ENCODE results near the gene CHD9.

The CHD9 gene

GRCh38 chr16:53090286-53090590 is 35.4 kb downstream of the CHD9 start:
- Histone ChIP-seq H4K20me1 (ENCODE audit: insufficient read depth, low read length, poor library complexity, severe bottlenecking) (no peaks in the 10 kb centered on the region), H3K4me1 (ENCODE audit: insufficient read depth, low read length, poor library complexity, severe bottlenecking) (peaks cover 17% of the 10 kb centered on the region), H3K9me3 (ENCODE audit: insufficient read depth, low read depth, low read length) (no peaks in the 10 kb centered on the region), H3K4me3 (ENCODE audit: low read length, poor library complexity, severe bottlenecking) (no peak overlapping the region), H3K27me3 (ENCODE audit: insufficient read depth, low read length, poor library complexity, severe bottlenecking) (no peaks in the 10 kb centered on the region), H3K9me2 (replicated peaks; ENCODE audit: low read depth, low read length) (no peaks in the 10 kb centered on the region), H3K79me2 (ENCODE audit: insufficient read depth, low read length) (no peaks in the 10 kb centered on the region; the same call in 1 of the 2 replicates), H3K4me2 (ENCODE audit: low read depth, low read length, poor library complexity, severe bottlenecking) (no peak overlapping the region), H2AFZ (ENCODE audit: low read length) (no peak overlapping the region), H3F3A (ENCODE audit: low read depth) (no peaks in the 10 kb centered on the region), H3K36me3 (ENCODE audit: insufficient read depth, low read length) (no peaks in the 10 kb centered on the region), H3K9ac (ENCODE audit: low read depth, low read length, poor library complexity, severe bottlenecking) (no peak overlapping the region)
- TF ChIP-seq EZH2phosphoT487 (IDR thresholded peaks at IDR 0.05; ENCODE audit: borderline replicate concordance) = no peak

- no peak overlapping the region for H3K4me2 ChIP-seq (ENCODE audit: low read depth, low read length, poor library complexity, severe bottlenecking)
- TF ChIP-seq CTCF (conservative IDR thresholded peaks at IDR 0.05; ENCODE audit: low read length) (no peak), EZH2phosphoT487 (IDR thresholded peaks at IDR 0.05; ENCODE audit: borderline replicate concordance) (no peak)
- H3K4me3 ChIP-seq (ENCODE audit: low read length, poor library complexity, severe bottlenecking) = no peak overlapping the region
- no peaks in the 10 kb centered on the region for H3K9me2 ChIP-seq (replicated peaks; ENCODE audit: low read depth, low read length)
- no peaks in the 10 kb centered on the region for H3K36me3 ChIP-seq (ENCODE audit: insufficient read depth, low read length)
- no peaks in the 10 kb centered on the region; the same call in 1 of the 2 replicates for H3K79me2 ChIP-seq (ENCODE audit: insufficient read depth, low read length)
- no peak overlapping the region for H2AFZ ChIP-seq (ENCODE audit: low read length)
- H3K4me1 ChIP-seq (ENCODE audit: insufficient read depth, low read length, poor library complexity, severe bottlenecking) = peaks cover 17% of the 10 kb centered on the region
- H3K9me3 ChIP-seq (ENCODE audit: insufficient read depth, low read depth, low read length) = no peaks in the 10 kb centered on the region
- H3F3A ChIP-seq (ENCODE audit: low read depth) = no peaks in the 10 kb centered on the region
- H3K27me3 ChIP-seq (ENCODE audit: insufficient read depth, low read length, poor library complexity, severe bottlenecking) = no peaks in the 10 kb centered on the region
- peak overlapping the region; percentile 10 for H3K9ac ChIP-seq (ENCODE audit: low read depth, low read length, poor library complexity, severe bottlenecking)
- no peaks in the 10 kb centered on the region for H4K20me1 ChIP-seq (ENCODE audit: insufficient read depth, low read length, poor library complexity, severe bottlenecking)
Observed at GRCh38 chr16:53090591-53091411, 36.0 kb downstream of the CHD9 start.

- H3K27me3 ChIP-seq (ENCODE audit: insufficient read depth, low read length, poor library complexity, severe bottlenecking) = no peaks in the 10 kb centered on the region
- no peaks in the 10 kb centered on the region for H3K36me3 ChIP-seq (ENCODE audit: insufficient read depth, low read length)
- TF ChIP-seq EZH2phosphoT487 (IDR thresholded peaks at IDR 0.05; ENCODE audit: borderline replicate concordance) (no peak), CTCF (conservative IDR thresholded peaks at IDR 0.05; ENCODE audit: low read length) (no peak)
- H3K4me1 ChIP-seq (ENCODE audit: insufficient read depth, low read length, poor library complexity, severe bottlenecking) = peaks cover 17% of the 10 kb centered on the region
- H3K9ac ChIP-seq (ENCODE audit: low read depth, low read length, poor library complexity, severe bottlenecking) = peak overlapping the region; percentile 10
- H3K4me2 ChIP-seq (ENCODE audit: low read depth, low read length, poor library complexity, severe bottlenecking) = no peak overlapping the region
- H3K9me2 ChIP-seq (replicated peaks; ENCODE audit: low read depth, low read length) = no peaks in the 10 kb centered on the region
- H3F3A ChIP-seq (ENCODE audit: low read depth) = no peaks in the 10 kb centered on the region
- no peaks in the 10 kb centered on the region; the same call in 1 of the 2 replicates for H3K79me2 ChIP-seq (ENCODE audit: insufficient read depth, low read length)
- no peaks in the 10 kb centered on the region for H3K9me3 ChIP-seq (ENCODE audit: insufficient read depth, low read depth, low read length)
- H2AFZ ChIP-seq (ENCODE audit: low read length) = no peak overlapping the region
- H4K20me1 ChIP-seq (ENCODE audit: insufficient read depth, low read length, poor library complexity, severe bottlenecking) = no peaks in the 10 kb centered on the region
- H3K4me3 ChIP-seq (ENCODE audit: low read length, poor library complexity, severe bottlenecking) = no peak overlapping the region
Observed at GRCh38 chr16:53091466-53092211, 36.8 kb downstream of the CHD9 start.
